Central memory CD8-positive, alpha-beta T cell (primary cell): ENCODE measurements around the gene COL4A2.
"Not testable (repeated sequence)": the region's sequence is repeated elsewhere in the genome, so short reads cannot be mapped to it uniquely, and the experiment has no call there.

ENCODE experiments used
- ATAC-seq: fragments of 150-1000 bp; cut with Tn5 transposase; replicated peaks from 2 replicates; pipeline ENCODE4 v1.10.0; 2022; ENCODE audit warnings: mild to moderate bottlenecking, moderate FRiP score, moderate number of reproducible peaks; ENCODE audit not compliant: poor library complexity, severe bottlenecking; ENCODE audit errors: extremely low read depth
- DNase-seq, 2 donors: peaks; one replicate each; pipeline ENCODE4 v3.0.0; 2021; ENCODE audit warnings: low spot score in 2 of 2
- H3K27ac Mint-ChIP-seq: one replicate; pipeline ENCODE4 v1.8.0; 2022; ENCODE audit warnings: low read depth, mild to moderate bottlenecking, moderate library complexity, mixed read lengths
- H3K27me3 Mint-ChIP-seq: one replicate; pipeline ENCODE4 v1.8.0; 2022; ENCODE audit warnings: mixed read lengths
- H3K36me3 Mint-ChIP-seq: one replicate; pipeline ENCODE4 v1.8.0; 2022; ENCODE audit warnings: mild to moderate bottlenecking, moderate library complexity, mixed read lengths; ENCODE audit not compliant: insufficient read depth
- H3K4me1 Mint-ChIP-seq: one replicate; pipeline ENCODE4 v1.8.0; 2022; ENCODE audit warnings: mixed read lengths
- H3K4me3 Mint-ChIP-seq: one replicate; pipeline ENCODE4 v1.8.0; 2022; ENCODE audit warnings: mild to moderate bottlenecking, moderate library complexity, mixed read lengths
- H3K9me3 Mint-ChIP-seq: one replicate; pipeline ENCODE4 v1.8.0; 2022; ENCODE audit warnings: mixed read lengths

Gene COL4A2

DNA sequence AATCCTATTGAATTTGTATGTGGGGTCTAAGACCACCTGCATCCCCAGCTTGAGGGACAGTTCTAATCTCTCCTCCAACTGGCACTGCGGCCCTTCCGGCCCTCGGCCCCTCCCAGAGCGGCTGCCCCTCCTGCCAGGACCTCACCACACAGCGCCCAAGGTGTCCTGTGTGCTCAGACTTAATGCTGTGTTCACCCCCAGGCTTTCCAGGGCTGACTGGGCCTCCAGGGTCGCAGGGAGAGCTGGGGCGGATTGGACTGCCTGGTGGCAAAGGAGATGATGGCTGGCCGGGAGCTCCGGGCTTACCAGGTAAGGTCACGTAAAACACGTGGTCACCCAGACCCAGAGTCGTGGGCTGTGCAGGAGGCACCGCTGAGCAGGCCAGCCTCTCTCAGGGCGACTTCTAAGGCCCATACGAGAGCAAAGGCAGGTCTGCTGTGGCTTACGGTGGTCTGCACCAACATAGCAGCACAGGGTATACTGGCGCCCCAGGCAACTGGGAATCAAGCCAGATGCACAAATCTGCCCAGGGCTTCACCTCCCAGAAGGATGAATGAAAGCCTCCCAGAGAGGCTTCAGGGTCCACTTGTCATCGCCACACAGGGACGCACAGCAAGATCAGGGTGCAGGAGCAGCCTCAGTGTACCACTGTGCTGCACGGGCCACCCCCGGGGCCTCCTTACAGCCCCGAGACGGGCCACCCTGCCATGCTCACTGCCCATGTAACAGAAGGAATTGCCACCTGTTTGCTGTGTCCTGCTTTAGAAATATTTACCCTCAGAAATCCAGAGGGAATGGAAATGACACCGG is 185.0 kb downstream of the COL4A2 start:
- H3K9me3 Mint-ChIP-seq = no peaks in the 10 kb centered on the region
- H3K27me3 Mint-ChIP-seq = no peaks in the 10 kb centered on the region
- no peaks in the 10 kb centered on the region for H3K4me1 Mint-ChIP-seq
- no peak overlapping the region for H3K4me3 Mint-ChIP-seq
- no peaks in the 10 kb centered on the region for H3K36me3 Mint-ChIP-seq
- no peak overlapping the region for H3K27ac Mint-ChIP-seq
- ATAC-seq (no peak), DNase-seq (no peak)

- H3K27me3 Mint-ChIP-seq = no peaks in the 10 kb centered on the region
- no peak overlapping the region for H3K4me3 Mint-ChIP-seq
- no peaks in the 10 kb centered on the region for H3K36me3 Mint-ChIP-seq
- H3K9me3 Mint-ChIP-seq = no peaks in the 10 kb centered on the region
- DNase-seq = no peak
- ATAC-seq = no peak
- H3K4me1 Mint-ChIP-seq = no peaks in the 10 kb centered on the region
- H3K27ac Mint-ChIP-seq = no peak overlapping the region
Observed at GRCh38 chr13:110492679-110493593, 185.9 kb downstream of the COL4A2 start.

- Mint-ChIP-seq H3K9me3 (no peaks in the 10 kb centered on the region), H3K27ac (no peak overlapping the region), H3K36me3 (no peaks in the 10 kb centered on the region), H3K4me3 (no peak overlapping the region), H3K4me1 (no peaks in the 10 kb centered on the region), H3K27me3 (no peaks in the 10 kb centered on the region)
- DNase-seq (no peak), ATAC-seq (no peak)
Observed at GRCh38 chr13:110493613-110494012, 186.5 kb downstream of the COL4A2 start.

GRCh38 chr13:110495376-110495775 is 188.3 kb downstream of the COL4A2 start:
- ATAC-seq (no peak), DNase-seq (no peak)
- no peaks in the 10 kb centered on the region for H3K4me1 Mint-ChIP-seq
- no peaks in the 10 kb centered on the region for H3K27me3 Mint-ChIP-seq
- H3K4me3 Mint-ChIP-seq = no peak overlapping the region
- no peak overlapping the region for H3K27ac Mint-ChIP-seq
- no peaks in the 10 kb centered on the region for H3K9me3 Mint-ChIP-seq
- no peaks in the 10 kb centered on the region for H3K36me3 Mint-ChIP-seq

DNA sequence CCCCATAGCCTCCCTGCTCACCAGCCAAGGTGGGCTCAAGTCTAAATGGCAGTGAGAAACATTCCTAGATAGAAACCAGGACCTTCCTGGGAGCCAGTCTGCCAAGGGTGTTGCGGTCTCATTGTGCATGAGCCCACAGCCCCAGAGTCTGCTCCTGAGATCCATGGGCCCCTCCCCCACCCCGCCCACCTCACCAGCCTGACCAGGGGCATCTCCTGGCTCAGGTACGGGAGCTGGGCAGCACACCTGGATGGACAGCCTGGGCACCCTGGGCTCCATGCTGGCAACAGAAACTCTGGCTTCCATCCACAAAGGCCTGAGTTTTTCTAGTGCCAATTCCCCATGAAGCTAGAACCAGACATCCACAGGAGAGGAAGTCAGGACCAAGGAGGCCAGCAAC is 188.8 kb downstream of the COL4A2 start:
- no peak for DNase-seq
- H3K9me3 Mint-ChIP-seq = no peaks in the 10 kb centered on the region
- no peaks in the 10 kb centered on the region for H3K27me3 Mint-ChIP-seq
- H3K27ac Mint-ChIP-seq = no peak overlapping the region
- no peak for ATAC-seq
- no peaks in the 10 kb centered on the region for H3K36me3 Mint-ChIP-seq
- no peaks in the 10 kb centered on the region for H3K4me1 Mint-ChIP-seq
- H3K4me3 Mint-ChIP-seq = no peak overlapping the region

DNA sequence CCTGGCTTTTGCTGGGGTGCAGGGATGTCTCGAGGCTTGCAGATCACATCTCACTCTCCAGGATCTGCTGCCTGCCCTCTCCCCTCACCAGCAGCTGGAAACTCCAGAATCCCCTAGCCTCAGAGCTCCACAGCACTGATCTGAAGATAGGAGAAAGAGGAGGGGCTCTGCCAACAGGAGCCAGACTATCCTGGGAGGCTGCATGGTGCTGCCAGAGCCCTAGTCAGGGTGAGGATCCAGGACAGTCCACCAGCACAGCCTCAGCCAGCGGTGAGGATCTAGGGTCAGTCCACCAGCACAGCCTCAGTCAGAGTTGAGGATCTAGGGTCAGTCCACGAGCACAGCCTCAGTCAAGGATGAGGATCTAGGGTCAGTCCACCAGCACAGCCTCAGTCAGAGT is 189.2 kb downstream of the COL4A2 start:
- Mint-ChIP-seq H3K9me3 (no peaks in the 10 kb centered on the region), H3K27me3 (no peaks in the 10 kb centered on the region), H3K4me3 (no peak overlapping the region), H3K36me3 (no peaks in the 10 kb centered on the region), H3K27ac (no peak overlapping the region), H3K4me1 (no peaks in the 10 kb centered on the region)
- ATAC-seq = no peak
- DNase-seq = no peak

- no peaks in the 10 kb centered on the region for H3K36me3 Mint-ChIP-seq
- ATAC-seq = no peak
- H3K4me3 Mint-ChIP-seq = no peak overlapping the region
- DNase-seq = no peak
- H3K4me1 Mint-ChIP-seq = no peaks in the 10 kb centered on the region
- H3K27ac Mint-ChIP-seq = no peak overlapping the region
- H3K27me3 Mint-ChIP-seq = no peaks in the 10 kb centered on the region
- H3K9me3 Mint-ChIP-seq = no peaks in the 10 kb centered on the region
Observed at GRCh38 chr13:110497003-110497402, 189.9 kb downstream of the COL4A2 start.

GRCh38 chr13:110497896-110498295 is 190.8 kb downstream of the COL4A2 start:
- not testable (repeated sequence) for H3K9me3 Mint-ChIP-seq, H3K4me1 Mint-ChIP-seq, H3K27me3 Mint-ChIP-seq, ATAC-seq, H3K4me3 Mint-ChIP-seq, H3K36me3 Mint-ChIP-seq, DNase-seq, H3K27ac Mint-ChIP-seq

DNA sequence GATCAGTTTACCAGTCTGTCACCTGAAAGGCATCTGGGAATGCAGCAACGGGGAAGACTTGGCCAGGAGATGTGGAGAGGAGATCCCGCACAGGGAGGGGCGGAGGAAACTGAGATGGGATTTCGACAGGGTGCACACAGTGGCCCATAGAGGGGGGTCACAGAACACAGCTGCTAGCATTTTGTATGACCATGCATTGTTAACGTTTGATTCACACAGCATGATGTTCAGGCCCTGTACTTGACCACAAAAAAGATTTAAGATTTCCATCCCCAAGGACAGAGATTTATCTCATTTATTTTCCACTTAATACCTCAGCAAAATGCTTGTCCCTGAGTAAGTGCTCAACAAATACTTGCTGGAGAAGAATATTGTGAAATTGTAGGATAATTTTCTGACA is 191.2 kb downstream of the COL4A2 start:
- no peak overlapping the region for H3K27ac Mint-ChIP-seq
- ATAC-seq = no peak
- no peaks in the 10 kb centered on the region for H3K9me3 Mint-ChIP-seq
- no peaks in the 10 kb centered on the region for H3K36me3 Mint-ChIP-seq
- H3K4me1 Mint-ChIP-seq = no peaks in the 10 kb centered on the region
- no peak for DNase-seq
- H3K27me3 Mint-ChIP-seq = no peaks in the 10 kb centered on the region
- H3K4me3 Mint-ChIP-seq = no peak overlapping the region

DNA sequence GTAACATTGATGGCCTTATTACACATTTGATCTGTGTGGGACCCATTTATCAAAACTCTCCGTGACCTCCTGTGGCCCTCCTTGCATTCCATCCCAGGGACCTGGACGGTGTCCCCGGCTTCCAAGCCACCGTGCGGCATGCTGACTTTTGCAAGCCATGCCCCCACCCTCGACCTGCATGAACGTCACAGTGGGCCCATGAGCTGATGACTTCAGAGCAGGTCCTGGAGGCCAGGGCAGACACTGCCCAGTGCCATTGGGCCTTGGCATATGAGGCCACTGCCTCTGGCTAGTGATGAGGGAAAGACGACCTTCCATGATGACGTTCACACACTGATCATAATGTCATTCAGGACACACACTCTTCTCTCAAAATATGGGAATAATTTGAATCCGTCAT is 191.7 kb downstream of the COL4A2 start:
- Mint-ChIP-seq H3K4me3 (no peak overlapping the region), H3K27me3 (no peaks in the 10 kb centered on the region), H3K4me1 (no peaks in the 10 kb centered on the region), H3K9me3 (no peaks in the 10 kb centered on the region), H3K27ac (no peak overlapping the region), H3K36me3 (no peaks in the 10 kb centered on the region)
- DNase-seq = no peak
- ATAC-seq = no peak

DNA sequence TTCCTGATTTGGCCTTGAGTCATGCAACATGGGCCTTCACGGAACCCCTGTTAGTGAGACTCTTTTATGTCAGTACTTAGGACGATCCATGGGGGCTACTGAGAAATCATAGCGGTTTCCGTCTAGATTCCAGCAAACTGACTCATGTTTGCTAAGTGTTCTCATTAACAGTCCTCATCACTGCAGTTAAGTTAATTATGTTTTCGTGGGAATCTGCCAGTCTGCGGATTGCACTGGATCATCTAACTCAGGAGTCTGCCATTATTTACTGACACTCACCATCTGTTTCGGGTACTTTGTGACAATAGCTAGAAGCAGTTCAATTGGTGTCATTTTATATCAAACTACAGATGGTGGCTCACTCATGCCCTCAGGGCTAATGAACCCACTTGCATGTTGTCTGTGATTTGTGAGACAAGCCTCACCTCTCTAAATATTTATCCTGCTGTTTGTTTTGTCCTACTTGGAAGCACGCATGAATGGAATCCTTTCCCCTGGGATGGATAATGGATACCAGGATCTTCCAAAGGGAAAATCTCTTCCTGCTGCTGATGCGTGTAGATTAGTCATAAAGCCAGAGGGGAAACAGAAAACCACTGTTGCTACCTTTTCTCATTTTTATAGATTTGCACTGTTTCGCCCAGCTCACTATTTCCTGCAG is 192.7 kb downstream of the COL4A2 start:
- no peak overlapping the region for H3K27ac Mint-ChIP-seq
- no peak overlapping the region for H3K4me3 Mint-ChIP-seq
- DNase-seq = no peak
- H3K36me3 Mint-ChIP-seq = peaks cover 1% of the 10 kb centered on the region
- H3K9me3 Mint-ChIP-seq = no peaks in the 10 kb centered on the region
- H3K27me3 Mint-ChIP-seq = no peaks in the 10 kb centered on the region
- H3K4me1 Mint-ChIP-seq = no peaks in the 10 kb centered on the region
- ATAC-seq = no peak

GRCh38 chr13:110500341-110500740 is 193.3 kb downstream of the COL4A2 start:
- H3K4me1 Mint-ChIP-seq = no peaks in the 10 kb centered on the region
- no peak for DNase-seq
- peaks cover 1% of the 10 kb centered on the region for H3K36me3 Mint-ChIP-seq
- no peak for ATAC-seq
- H3K27me3 Mint-ChIP-seq = no peaks in the 10 kb centered on the region
- H3K27ac Mint-ChIP-seq = no peak overlapping the region
- H3K4me3 Mint-ChIP-seq = no peak overlapping the region
- H3K9me3 Mint-ChIP-seq = no peaks in the 10 kb centered on the region
